Breast epithelium (tissue), 3 donors: ENCODE measurements around the gene RHOT1.

Source experiments
- CTCF ChIP-seq, 3 donors: fragments of 450-650 bp; IDR thresholded peaks; one replicate each; pipeline ENCODE4 v1.5.1; 2016 to 2017; ENCODE audit warnings: antibody characterized with exemption in 3 of 3, mild to moderate bottlenecking in 3 of 3, moderate library complexity in 3 of 3
- POLR2A ChIP-seq: fragments of 450-650 bp; IDR thresholded peaks from one replicate; pipeline ENCODE4 v1.6.1; 2016; ENCODE audit warnings: antibody characterized with exemption, mild to moderate bottlenecking, moderate library complexity
- POLR2AphosphoS5 ChIP-seq, 3 donors: sonication (generic); formaldehyde crosslinking; IDR thresholded peaks; one replicate each; pipeline ENCODE4 v1.6.1; 2017; ENCODE audit warnings: antibody characterized with exemption in 3 of 3

DNA sequence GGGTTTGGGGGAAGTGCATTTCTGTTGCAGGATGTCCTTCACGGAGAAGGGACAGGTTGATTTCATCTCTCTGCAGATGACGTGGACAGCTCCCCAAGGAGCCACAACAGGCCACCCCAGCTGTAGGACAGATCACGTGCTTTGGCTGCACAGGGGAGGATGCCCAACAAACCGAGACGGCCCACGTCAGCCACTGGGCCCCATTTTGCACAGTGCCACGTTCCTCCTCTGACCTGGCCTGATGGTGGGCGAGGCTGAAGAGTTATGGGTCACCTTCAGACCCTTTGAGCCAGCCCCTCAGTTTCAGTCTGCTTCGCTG is 114.4 kb downstream of the RHOT1 start:
- TF ChIP-seq POLR2AphosphoS5 (IDR thresholded peaks at IDR 0.05) (no peak), CTCF (IDR thresholded peaks at IDR 0.05) (no peak), POLR2A (no peak)
